OCI-LY7 (cell line): ENCODE results near the gene DKK3.

Experiments
- EZH2phosphoT487 ChIP-seq: fragments of 200-600 bp; sonication (generic); IDR thresholded peaks from 2 replicates; pipeline ENCODE4 v1.6.1; 2018; ENCODE audit warnings: low read depth, borderline replicate concordance, mild to moderate bottlenecking, mixed run types, antibody characterized with exemption, low read length, moderate library complexity, mixed read lengths
- TF ChIP-seq, protein P1 (sequence below): fragments of 200-600 bp; sonication (generic); conservative IDR thresholded peaks from 2 replicates; pipeline ENCODE4 v1.5.1; 2014; ENCODE audit warnings: mild to moderate bottlenecking, antibody characterized with exemption, low read length, moderate library complexity, mixed read lengths

DNA sequence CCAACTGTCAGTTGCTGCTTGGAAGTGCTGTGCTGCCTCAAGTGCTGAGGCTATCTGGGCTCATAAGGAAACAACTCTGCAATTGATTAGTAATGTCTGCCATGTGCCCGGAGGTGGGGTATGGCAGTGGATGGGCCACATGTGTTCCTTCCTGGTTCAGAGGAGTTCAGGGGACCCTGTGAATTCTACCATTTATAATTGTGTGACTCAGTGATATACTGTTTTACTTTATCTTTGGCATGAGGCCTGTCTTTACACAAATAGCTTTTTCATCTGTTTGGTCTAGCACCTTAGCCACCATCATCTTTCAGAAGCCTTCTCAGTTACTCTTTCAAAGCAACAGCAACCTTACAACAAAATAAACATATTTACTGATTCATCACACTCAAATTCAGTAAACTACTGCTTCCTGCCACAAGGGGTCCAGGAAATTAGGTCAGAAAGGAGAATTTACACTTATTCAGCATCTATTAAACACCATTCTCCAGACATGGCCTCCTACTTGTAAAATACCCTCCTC is 20.9 kb downstream of the DKK3 start:
- TF ChIP-seq, protein P1, sequence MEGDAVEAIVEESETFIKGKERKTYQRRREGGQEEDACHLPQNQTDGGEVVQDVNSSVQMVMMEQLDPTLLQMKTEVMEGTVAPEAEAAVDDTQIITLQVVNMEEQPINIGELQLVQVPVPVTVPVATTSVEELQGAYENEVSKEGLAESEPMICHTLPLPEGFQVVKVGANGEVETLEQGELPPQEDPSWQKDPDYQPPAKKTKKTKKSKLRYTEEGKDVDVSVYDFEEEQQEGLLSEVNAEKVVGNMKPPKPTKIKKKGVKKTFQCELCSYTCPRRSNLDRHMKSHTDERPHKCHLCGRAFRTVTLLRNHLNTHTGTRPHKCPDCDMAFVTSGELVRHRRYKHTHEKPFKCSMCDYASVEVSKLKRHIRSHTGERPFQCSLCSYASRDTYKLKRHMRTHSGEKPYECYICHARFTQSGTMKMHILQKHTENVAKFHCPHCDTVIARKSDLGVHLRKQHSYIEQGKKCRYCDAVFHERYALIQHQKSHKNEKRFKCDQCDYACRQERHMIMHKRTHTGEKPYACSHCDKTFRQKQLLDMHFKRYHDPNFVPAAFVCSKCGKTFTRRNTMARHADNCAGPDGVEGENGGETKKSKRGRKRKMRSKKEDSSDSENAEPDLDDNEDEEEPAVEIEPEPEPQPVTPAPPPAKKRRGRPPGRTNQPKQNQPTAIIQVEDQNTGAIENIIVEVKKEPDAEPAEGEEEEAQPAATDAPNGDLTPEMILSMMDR: peak; percentile 61
- no peak for TF ChIP-seq EZH2phosphoT487
